Neural progenitor cell (in vitro differentiated cells): ENCODE measurements around the gene VWA5B1.

Source experiments
- EZH2 ChIP-seq: fragments of 200-600 bp; sonication (generic); IDR thresholded peaks from 2 replicates; pipeline ENCODE4 v1.6.1; 2017; ENCODE audit warnings: antibody characterized with exemption, mild to moderate bottlenecking, moderate library complexity
- TF ChIP-seq, protein P1 (sequence below): fragments of 200-600 bp; sonication (generic); IDR thresholded peaks from 2 replicates; pipeline ENCODE4 v1.5.1; 2017; ENCODE audit warnings: antibody characterized with exemption, mild to moderate bottlenecking

- TF ChIP-seq, protein P1, sequence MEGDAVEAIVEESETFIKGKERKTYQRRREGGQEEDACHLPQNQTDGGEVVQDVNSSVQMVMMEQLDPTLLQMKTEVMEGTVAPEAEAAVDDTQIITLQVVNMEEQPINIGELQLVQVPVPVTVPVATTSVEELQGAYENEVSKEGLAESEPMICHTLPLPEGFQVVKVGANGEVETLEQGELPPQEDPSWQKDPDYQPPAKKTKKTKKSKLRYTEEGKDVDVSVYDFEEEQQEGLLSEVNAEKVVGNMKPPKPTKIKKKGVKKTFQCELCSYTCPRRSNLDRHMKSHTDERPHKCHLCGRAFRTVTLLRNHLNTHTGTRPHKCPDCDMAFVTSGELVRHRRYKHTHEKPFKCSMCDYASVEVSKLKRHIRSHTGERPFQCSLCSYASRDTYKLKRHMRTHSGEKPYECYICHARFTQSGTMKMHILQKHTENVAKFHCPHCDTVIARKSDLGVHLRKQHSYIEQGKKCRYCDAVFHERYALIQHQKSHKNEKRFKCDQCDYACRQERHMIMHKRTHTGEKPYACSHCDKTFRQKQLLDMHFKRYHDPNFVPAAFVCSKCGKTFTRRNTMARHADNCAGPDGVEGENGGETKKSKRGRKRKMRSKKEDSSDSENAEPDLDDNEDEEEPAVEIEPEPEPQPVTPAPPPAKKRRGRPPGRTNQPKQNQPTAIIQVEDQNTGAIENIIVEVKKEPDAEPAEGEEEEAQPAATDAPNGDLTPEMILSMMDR: no peak
- TF ChIP-seq EZH2: no peak
Observed at GRCh38 chr1:20252587-20252986, 38.1 kb upstream of the VWA5B1 start.
